ENCODE results near the gene LDLRAP1.
"Not testable (repeated sequence)": the region's sequence is repeated elsewhere in the genome, so short reads cannot be mapped to it uniquely, and the experiment has no call there.

LDLRAP1 gene, protein sequence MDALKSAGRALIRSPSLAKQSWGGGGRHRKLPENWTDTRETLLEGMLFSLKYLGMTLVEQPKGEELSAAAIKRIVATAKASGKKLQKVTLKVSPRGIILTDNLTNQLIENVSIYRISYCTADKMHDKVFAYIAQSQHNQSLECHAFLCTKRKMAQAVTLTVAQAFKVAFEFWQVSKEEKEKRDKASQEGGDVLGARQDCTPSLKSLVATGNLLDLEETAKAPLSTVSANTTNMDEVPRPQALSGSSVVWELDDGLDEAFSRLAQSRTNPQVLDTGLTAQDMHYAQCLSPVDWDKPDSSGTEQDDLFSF

DNA sequence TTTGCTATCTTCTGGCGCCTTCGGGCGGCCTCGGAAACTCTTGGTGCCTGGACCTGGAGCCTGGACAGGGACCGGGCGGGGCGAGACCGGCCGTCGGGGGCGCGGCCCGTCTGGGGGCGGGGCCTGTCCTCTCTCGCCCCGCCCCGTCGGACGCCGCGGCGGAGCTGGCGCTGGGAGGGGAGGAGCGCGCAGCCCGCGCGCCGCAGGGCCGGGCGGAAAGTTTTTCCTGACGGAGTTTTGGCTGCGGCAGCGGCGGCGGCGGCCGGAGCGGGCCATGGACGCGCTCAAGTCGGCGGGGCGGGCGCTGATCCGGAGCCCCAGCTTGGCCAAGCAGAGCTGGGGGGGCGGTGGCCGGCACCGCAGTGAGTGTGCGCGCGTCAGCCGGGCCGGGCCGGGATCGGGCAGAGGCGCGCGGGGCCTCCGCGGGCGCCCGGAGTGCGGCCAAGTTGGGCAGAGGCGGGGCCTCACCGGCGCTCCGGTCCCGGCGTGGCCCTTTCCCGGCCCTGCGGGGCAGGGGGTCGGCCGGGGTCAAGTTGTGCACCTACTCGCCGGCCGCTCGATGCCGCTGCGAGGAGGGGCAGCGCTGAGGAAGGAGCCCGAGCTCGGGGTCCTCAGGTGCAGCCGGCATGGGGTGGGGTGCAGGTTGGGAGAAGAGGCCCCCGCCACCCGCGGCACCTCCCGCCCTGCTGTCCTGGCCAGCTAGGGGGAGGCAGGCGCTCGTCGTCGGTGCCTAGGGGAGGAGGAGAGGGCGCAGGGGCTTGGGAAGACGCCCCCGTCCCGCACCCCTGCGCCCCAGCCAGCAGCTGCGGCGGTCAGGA lies at the start of gene LDLRAP1:
Gene LDLRAP1 (plus strand): TSS at position 182 of the 818 bp plus-strand sequence. CDS start 93 bp downstream, at position 275.
- DNase-seq = peak; percentile 28

DNA sequence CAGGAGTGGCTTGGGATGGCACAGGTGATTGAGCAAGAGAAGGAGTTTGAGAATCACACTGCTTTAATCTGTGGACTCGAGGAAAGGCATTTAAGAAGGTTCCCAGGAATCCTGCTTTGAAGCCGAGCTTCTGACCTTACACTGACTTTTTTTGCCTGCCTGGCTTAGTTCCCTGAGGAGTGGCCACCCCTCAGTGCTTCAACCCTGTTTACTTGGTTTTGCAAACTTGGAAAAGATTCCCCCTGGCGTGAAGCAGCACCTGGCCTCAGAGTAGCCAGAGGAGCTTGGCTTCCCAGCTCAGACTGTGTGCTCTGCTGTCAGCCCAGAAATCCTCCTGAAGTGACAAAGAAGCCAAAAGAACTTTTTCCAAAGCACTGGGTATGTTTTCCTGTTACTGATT lies 48.5 kb upstream of the LDLRAP1 start:
- DNase-seq = no peak

DNA sequence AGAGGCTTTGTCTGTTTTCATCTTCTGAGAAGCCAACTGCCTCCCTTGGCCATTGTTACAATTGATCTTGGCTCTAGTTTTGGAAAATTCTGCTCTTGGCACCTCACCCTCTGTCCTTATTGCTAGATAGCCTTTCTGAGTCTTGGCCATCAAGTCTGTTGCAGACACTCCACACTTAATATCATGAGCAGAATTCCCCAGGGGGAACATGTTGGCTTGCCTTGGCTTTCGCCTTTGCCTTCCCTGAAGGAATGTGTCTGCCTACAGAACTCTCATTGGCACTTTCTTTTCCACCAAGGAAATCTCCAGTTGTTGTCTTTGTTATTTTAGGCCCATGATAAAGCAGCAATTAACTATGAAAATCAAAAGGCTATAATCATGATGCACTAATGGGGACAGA lies 42.7 kb upstream of the LDLRAP1 start:
- DNase-seq = no peak

DNA sequence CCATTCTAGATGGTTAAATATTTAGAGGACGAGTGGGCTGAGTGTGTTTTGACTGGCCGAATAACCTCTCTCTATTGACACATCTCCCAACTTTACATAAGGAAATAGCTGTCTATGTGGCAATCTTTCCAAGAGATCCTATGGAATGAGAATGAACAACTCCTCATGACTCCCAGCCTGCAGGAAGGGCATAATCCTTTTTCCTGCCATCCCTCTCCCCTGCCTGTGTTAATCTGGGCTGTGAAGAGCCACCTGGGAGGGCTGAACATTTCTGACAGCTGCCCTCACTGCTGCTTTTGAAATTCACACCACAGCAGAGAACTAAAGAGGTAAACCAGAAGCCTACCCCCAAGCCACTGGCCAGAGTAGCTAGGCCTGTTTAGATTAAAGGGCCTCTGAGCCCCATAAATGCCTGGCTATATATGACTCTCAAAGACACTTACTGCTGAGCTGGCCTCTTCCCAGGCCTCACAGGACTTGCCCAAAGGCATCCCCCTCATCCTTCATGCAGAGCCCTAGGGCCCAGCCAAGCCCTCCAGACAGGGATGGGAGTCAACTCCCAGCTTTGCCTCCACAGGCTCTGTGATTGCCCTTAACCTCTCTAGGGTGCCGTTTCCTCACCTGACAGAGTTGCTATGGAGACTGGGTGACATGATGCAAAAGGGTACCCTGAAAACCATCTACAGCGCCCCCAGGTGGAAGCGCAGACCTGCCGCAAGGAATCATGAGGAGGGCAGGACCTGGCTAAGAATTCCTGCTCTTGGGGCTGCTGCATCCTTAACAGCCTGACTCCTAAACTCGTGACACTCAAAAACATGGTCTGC lies 42.0 kb upstream of the LDLRAP1 start:
- DNase-seq = no peak

DNA sequence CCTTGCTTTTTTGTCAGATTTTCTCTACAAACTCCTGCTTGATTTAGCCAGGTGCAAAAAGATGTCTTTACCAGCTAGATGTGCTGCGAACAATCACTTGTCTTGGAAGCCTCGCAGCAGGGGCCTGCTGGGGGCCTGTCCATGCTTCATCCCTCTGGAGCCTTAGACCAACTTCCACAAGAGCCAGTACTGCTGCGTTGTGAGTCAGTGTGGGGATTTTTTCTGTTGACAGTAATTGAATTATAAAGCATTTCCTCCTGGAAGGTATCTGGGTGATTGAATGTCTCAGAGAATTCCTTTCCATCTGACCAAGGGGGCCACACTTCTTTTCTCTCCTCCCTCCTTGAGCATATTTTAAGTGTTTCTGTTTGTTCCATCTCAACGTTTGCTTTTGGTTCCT lies 40.4 kb upstream of the LDLRAP1 start:
- no peak for DNase-seq

DNA sequence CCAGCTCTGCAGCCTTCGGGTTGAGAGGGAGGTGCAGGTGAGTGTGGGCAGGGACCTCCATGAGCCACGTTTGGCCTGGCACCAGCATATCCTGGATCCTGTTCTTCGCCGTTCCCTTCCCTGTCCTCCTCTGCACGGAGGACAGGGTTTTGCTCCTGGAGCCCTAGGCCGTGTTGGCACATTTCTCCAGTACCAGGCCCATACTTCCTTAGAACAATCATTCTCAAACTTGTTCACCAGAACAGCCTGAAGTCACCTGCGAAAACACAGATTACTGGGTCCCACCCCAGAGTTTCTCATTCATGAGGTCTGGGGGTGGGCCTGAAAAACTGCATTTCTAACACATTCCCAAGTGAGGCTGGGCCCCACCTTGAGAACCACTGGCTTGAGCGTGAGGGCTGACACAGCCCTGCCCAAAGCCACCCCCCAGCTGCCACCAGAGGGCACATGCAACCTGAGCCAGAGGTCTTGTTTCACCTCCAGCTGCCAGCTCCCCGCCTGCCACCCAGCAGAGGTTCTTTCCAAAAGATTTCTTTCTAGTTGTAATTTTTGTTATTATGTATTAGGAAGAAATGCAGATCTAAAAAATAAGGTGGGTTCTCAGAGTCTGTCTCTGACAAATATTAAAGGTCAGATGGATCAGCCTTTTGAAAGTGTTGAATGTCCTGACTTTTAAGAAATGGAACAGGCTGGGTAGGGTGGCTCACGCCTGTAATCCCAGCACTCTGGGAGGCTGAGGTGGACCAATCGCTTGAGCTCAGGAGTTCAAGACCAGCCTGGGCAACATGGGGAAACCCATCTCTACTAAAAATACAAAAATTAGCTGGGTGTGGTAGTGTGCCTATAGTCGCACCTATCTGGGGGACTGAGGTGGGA lies 39.6 kb upstream of the LDLRAP1 start:
- peak; percentile 37 for DNase-seq

DNA sequence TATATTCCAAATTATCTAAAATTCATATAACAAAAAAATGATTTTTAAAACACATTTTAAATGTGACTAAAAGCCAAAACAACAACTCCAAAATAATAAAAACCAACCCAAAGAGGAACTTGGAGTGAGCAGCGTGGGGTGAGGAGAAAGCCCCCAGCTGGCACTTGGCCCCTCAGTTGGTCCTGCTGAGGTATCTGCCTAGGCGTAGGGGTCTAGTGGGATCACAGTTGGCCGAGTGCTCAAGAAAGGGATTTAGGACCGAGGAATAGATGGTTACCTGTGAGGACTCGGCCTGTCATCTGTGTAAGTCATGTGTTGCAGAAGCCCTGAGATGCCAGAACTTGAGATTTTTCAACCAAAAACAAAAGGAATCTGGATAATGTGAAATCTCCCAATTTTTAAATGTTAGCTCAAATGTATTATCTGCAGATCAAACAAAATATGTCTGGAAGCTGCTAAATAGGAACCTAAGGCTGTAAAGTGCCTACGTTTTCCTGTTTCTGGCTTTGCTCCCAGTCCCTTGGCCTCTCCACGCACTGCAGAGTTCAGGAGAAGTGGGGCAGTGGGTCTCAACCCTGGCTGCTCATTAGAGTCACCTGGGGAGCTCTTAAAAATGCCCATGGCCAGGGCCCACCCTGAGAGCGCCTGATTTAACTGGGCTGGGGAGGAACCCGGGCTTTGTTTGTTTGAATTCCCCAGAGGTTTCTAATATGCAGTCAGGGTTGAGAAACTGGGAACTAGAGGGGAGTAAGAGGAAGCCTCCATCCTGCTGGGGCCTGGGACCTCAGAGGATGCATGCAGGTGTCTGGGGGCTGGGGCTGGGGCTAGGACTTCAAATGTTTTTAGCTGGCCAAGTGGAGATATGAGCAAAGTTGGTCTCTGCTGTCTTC lies 38.5 kb upstream of the LDLRAP1 start:
- no peak for DNase-seq

DNA sequence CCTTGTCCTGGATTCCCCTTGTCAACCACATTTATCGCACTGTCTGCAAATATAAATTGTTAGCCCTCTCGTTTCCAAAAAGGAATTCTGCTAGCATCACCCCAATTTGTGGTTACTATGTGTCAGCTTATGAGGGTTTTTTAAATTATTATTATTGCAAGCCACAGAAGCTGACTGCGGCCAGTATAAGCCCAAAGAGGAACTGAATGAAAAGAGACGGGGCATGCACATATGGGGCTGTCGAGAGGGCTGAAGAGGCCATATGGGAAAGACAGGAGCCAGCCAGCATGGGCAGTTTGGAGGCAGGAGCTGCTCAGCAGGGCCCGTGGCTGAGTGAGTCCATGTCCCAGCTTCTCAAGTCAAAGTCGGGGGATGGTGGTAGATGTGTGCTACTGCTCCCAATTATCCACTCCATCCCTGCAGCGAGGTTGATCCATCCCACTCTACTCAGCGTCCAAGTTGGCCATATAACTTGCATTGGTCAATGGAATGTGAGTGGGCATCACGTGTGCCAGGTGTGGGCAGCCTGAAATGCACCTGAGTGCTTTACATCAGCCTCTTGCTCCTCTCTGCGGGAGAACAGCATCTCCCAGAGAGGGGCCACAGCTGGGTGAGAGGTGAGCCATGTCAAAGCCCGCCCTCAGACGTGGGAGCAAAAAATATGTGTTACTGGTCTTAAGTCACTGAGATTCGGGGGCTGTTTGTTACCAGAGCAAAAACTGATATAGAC lies 37.6 kb upstream of the LDLRAP1 start:
- no peak for DNase-seq

DNA sequence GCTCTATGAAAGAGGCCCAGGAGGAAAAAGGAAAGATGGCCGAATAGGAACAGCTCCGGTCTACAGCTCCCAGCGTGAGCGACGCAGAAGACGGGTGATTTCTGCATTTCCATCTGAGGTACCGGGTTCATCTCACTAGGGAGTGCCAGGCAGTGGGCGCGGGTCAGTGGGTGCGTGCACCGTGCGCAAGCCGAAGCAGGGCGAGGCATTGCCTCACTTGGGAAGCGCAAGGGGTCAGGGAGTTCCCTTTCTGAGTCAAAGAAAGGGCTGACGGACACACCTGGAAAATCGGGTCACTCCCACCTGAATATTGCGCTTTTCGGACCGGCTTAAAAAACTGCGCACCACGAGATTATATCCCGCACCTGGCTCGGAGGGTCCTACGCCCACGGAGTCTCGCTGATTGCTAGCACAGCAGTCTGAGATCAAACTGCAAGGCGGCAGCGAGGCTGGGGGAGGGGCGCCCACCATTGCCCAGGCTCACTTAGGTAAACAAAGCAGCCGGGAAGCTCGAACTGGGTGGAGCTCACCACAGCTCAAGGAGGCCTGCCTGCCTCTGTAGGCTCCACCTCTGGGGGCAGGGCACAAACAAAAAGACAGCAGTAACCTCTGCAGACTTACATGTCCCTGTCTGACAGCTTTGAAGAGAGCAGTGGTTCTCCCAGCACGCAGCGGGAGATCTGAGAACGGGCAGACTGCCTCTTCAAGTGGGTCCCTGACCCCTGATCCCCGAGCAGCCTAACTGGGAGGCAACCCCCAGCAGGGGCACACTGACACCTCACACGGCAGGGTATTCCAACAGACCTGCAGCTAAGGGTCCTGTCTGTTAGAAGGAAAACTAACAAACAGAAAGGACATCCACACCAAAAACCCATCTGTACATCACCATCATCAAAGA lies 36.6 kb upstream of the LDLRAP1 start:
- DNase-seq = not testable (repeated sequence)

DNA sequence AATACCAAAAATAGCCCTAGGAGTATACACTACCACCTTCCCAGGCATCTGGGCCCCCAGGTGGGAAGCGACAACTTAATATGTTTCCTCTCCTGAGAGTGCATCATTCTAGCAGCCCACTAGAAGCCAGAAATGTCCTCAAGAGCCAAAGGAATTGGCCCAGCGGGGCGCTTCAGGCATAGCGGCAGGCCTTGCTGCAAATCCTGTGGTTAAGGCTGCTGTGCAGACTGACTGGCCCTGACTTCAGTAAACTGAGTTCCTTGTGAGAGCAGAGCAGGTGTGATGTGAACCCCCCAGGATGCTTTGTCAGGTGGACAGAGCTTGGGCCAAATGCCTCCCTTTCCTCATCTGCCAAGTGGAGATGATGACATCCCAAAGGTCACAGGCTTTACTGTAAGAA lies 29.7 kb upstream of the LDLRAP1 start:
- no peak for DNase-seq

DNA sequence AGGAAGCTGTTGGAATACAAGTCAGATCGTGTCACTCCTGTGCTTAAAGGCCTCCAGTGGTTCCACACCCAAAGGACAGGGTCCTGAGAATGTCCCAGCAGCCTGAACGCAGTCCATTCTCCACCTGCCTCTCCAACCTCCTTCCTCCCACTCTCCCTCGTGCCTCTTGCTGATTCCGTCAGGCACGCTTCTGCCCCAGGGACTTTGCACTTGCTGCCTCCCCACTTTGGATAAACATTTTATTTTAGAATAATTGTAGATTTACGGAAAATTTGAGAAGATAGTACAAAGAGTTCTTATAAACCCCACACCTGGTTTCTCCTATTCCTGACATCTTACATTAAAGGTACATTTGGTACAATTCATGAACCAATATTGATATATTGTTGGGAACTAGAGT lies 28.4 kb upstream of the LDLRAP1 start:
- no peak for DNase-seq

DNA sequence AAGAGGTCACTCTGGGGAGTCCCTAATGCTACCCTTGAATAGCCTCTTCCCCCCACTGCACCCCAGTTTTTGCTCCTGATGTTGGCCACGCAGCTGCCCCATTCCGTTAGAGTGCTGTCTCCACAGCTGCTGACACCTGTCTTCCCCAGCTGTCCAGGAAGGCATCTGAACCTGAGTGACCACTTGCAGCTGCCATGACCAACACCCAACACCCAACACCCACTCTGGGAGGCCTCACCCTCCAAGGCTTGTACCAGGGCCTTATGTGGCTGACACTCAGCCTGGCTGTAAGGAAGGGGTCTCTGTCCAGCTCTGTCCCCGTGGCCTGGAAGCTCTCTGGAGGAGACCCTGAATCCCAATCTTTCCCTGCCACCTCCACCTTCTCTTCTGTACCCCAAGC lies 26.7 kb upstream of the LDLRAP1 start:
- no peak for DNase-seq

DNA sequence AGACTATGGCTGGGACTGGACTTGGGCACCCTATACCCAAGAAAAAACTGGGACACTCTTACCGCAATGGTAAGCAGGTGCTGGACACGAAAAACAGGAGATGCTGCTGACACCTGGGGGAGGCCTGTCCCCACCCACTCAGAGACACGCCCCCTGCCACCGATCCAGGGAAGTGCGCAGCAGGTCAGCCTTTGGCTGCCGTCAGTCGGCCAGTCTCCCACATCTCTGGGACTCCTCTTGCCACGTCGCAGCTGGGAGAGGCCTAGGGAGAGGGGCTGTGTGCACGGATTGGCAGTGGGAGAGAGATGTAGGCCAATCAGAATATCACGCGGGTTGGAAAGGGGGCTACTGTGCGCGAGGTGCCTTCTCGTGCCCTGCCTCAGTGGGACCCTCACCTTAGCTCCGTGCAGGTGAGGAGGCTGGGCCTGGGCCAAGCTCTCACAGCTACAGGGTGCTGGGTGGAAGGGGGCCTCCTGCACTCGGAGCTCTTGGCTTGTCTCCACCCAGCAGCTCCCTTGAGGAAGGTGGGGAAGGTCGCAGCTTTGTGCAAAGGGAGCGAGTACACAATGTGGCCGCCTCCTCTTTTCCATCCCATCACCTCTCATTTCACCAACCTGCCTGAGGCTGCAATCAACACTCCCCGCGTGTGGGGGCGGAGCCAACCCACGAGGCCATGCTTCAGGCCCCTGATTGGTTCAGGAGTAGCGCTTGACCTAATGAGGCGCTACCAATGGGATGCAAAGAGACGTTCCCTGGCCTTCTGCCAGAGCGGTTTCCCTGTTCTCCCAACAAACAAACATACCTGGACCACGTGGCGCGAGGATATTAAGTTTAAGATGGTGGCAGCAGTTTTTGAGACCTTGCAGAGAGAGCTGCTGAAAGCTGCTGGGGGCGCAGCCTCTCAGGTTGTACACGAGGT lies 25.7 kb upstream of the LDLRAP1 start:
- DNase-seq = no peak

DNA sequence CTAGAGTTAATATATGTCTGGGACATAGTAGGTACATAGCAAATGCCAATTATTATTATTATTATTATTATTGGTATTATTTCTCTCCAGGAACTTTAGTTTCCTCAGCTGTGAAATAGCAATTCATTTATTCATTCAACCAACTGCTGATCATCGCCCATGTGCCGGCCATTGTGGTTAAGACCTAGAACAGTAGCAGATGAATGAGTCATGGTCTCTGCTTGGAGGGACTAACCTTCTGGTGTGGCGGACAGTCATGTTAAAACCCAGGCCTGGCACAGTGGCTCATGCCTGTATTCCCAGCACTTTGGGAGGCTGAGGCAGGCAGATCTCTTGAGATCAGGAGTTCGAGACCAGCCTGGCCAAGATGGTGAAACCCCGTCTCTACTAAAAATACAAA lies 23.8 kb upstream of the LDLRAP1 start:
- DNase-seq = no peak

DNA sequence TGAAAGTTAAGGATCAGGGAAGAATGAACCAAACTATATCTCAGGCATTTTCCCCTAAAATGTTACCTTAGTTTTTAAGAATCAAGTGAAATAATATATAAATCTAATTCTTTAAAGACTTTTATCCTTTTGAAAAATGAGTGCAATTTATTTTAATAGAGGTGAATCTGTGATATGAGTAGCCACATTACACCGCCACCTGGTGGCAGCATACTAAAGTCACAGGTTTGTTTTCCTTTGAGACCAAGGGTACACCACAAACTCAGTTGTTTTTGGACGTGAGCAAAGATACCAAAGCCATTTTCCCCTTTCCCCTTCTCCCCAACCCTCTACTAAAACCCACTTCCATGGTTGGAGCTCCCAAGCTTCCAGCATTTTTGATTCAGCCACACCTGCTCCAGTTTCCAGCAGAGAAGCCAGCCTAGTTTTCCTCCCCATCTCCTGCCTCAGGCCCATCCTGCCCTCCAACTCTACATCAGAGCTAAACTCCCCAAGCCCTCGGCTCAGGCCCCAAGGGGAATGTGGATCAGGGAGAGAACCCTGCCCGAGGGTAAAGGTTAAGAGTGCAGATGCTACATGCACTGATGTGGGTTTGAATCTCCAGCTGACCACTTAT lies 22.9 kb upstream of the LDLRAP1 start:
- DNase-seq = peak; percentile 22

DNA sequence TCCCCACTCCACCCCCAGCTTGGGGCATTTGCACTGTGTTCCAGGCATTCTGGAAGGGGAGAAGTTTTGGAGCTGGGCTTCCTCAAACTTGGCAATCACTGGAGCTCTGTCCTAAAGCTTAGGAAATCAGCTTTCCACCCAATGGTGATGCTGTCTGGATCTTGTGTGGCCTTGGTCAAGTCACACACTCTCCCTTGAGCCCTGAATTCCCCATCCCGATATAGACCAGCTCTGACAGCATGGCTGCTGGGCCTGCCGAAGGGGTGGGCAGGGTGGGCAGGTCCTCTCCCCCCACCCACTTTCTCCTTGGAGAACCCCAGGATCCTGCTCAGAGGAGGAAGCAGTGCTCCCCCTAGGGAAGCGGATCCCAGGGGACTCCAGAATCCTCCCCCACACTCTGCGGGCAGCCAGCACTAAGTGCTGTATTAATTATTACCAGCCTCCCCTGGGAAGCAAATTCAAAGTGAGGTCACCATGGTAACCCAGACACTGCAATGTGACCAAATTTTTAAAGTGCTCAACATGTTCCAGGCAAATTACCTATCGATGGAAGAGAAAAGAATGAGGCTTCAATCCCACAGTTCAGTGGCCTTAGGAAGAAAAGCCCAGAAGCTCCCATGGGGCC lies 21.3 kb upstream of the LDLRAP1 start:
- no peak for DNase-seq

DNA sequence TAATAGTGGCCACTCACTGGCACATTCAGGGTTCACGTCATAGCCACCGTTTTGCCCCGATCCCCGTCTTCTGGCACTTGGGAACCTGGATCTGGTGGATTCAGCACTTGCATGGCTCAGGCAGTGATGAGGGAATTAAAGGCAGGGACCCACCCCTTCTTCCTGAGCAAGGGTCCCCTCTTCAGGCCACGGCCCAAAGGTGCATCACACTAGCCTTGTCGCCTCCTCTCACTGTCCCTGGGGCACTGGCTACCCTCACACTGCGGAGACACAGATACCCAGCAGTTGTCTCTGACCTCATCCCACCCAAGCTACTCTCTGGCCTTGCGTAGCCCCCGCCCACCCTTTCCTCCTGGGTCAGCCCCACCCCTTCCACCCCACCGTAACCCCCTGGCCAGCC lies 19.9 kb upstream of the LDLRAP1 start:
- DNase-seq = no peak

All from DMS153 (cell line).